Activated naive CD8-positive, alpha-beta T cell treated with anti-CD3 and anti-CD28 coated beads, Interleukin-2, amount 10 ng/mL, durations not matched to agents 7 days and 5 days (primary cell): Measurements from ENCODE around the gene ECI2. TPM values are rescaled to one million over a fixed set of nuclear protein-coding genes. Genes with fewer than 3 reads are reported as not detected.

Experiments used
- ATAC-seq: fragments of 150-1000 bp; cut with Tn5 transposase; one replicate; pipeline ENCODE4 v1.10.0; 2021; ENCODE audit warnings: low read depth, moderate library complexity
- POLR2A ChIA-PET: fragments of 350-600 bp; sonication (Branson Sonifier 250); formaldehyde crosslinking; loops from one replicate; lab custom pipeline; 2021; ENCODE audit warnings: antibody characterized with exemption; lab: Charles Lee
- DNase-seq: peaks from one replicate; pipeline ENCODE4 v3.0.0; 2021
- H3K27ac Mint-ChIP-seq: one replicate; pipeline ENCODE4 v1.8.0; 2022; ENCODE audit warnings: mild to moderate bottlenecking, mixed read lengths
- H3K27me3 Mint-ChIP-seq: one replicate; pipeline ENCODE4 v1.8.0; 2022; ENCODE audit warnings: mild to moderate bottlenecking, moderate library complexity, mixed read lengths
- H3K36me3 Mint-ChIP-seq: one replicate; pipeline ENCODE4 v1.8.0; 2021; ENCODE audit warnings: mild to moderate bottlenecking, mixed read lengths
- H3K4me1 Mint-ChIP-seq: one replicate; pipeline ENCODE4 v1.8.0; 2021; ENCODE audit warnings: mixed read lengths
- H3K4me3 Mint-ChIP-seq: one replicate; pipeline ENCODE4 v1.8.0; 2022; ENCODE audit warnings: mild to moderate bottlenecking, moderate library complexity, mixed read lengths
- H3K9me3 Mint-ChIP-seq: one replicate; pipeline ENCODE4 v1.8.0; 2021; ENCODE audit warnings: mixed read lengths
- total RNA-seq, 2 experiments: library from RNA; stranded (reverse); gene quantifications; one replicate each; pipeline ENCODE4 v1.2.3, GENCODE V29; 2021

The ECI2 gene
- total RNA-seq, 2 experiments from 2014 or later, result 55.9 to 61.9 TPM

GRCh38 chr6:4074478-4075235 is 60.7 kb downstream of the ECI2 start:
- POLR2A ChIA-PET, result no interaction called here
- ATAC-seq (no peak), DNase-seq (no peak)
- Mint-ChIP-seq H3K4me1 (no peaks in the 10 kb centered on the region), H3K36me3 (no peaks in the 10 kb centered on the region), H3K27me3 (peaks cover 12% of the 10 kb centered on the region), H3K4me3 (no peak overlapping the region), H3K27ac (no peak overlapping the region), H3K9me3 (no peaks in the 10 kb centered on the region)

DNA sequence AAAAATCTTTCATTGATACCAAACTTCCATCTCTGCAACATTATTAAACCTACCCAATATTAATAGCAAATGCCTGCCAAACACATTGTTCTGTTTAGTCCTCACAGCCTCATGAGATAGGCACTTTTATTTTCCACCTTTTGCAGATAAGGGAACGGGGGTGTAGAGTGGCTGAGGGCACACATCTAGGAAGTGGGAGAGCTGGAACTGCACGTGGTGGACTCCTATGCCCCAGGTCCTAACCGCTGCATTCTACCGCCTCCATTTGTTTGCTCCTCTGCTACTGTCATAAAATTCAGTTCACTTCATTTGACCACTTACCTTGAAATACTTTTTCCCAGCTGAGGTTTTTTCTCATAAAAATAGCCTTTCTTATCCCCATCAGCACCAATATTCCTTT is 64.0 kb downstream of the ECI2 start:
- H3K4me1 Mint-ChIP-seq, result no peaks in the 10 kb centered on the region
- peaks cover 2% of the 10 kb centered on the region for H3K27me3 Mint-ChIP-seq
- no peaks in the 10 kb centered on the region for H3K36me3 Mint-ChIP-seq
- H3K27ac Mint-ChIP-seq, result no peak overlapping the region
- DNase-seq (no peak), ATAC-seq (no peak)
- H3K9me3 Mint-ChIP-seq, result no peaks in the 10 kb centered on the region
- H3K4me3 Mint-ChIP-seq, result no peak overlapping the region
- POLR2A ChIA-PET, result no interaction called here

- Mint-ChIP-seq H3K4me1 (no peaks in the 10 kb centered on the region), H3K36me3 (peaks cover 13% of the 10 kb centered on the region), H3K9me3 (no peaks in the 10 kb centered on the region), H3K4me3 (no peak overlapping the region), H3K27ac (no peak overlapping the region), H3K27me3 (peaks cover 2% of the 10 kb centered on the region)
- DNase-seq (no peak), ATAC-seq (no peak)
- POLR2A ChIA-PET, result no interaction called here
Measured at GRCh38 chr6:4069199-4069598, 66.2 kb downstream of the ECI2 start.

DNA sequence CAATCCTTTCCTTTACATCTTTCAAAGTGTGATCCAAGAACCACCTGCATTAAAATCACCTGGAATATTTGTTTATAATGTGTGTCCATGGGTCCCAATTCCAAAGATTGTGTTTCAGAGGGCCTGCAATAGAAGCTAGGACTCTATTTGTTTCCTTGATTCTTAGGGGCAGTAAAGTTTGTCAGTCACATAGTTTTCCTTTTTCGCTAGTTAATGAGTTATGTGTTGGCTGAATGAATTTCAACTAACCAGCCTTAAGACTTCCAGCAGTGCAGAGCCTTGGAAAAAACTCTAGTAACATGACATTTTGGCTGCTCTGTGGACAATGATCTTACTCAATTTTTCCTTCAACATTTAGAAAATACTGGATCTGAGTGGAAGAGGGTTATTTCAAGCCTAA is 67.7 kb downstream of the ECI2 start:
- Mint-ChIP-seq H3K27me3 (peaks cover 2% of the 10 kb centered on the region), H3K27ac (no peak overlapping the region), H3K4me1 (no peaks in the 10 kb centered on the region), H3K36me3 (peaks cover 20% of the 10 kb centered on the region), H3K4me3 (no peak overlapping the region), H3K9me3 (no peaks in the 10 kb centered on the region)
- POLR2A ChIA-PET, result interaction anchor here (0.6 kb wide), 1 partner anchor 76 kb away, joined by 3 read pairs; no protein-coding TSS in a partner anchor
- DNase-seq, result no peak
- ATAC-seq, result no peak

DNA sequence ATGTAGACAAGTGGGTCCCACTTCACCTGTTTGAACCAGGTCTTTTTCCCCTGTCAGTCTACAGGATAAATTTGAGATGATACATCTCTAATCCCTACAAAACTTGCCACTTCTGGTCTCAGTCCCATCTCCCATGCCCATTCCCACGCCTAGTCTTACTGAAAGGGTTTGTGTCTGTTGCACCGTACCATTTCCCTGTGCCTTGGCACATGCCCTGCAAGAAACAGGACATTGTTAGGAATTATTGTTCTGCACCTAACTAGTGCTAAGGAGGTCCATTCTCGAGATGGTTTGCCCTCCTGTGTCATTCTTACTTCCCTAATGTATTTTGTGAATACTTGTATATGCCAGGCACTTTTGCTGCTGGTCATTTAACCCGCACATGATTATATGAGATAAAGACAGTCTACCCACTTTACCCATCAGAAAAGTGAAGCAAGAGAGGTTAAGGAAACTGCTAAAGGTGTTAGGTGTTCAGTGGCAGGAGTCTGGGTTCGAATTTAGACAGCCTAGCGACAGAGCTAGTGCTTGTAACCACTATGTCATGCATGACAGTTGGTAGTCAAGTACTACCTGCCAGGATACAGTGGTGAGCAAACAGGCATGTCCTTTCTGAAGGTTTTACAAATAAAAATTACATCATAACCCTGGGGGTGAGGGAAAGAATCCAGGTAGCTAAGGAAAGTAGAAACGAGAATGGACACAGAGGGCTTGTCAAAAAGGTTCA is 69.2 kb downstream of the ECI2 start:
- Mint-ChIP-seq H3K36me3 (peaks cover 20% of the 10 kb centered on the region), H3K27ac (no peak overlapping the region), H3K4me3 (no peak overlapping the region), H3K27me3 (peaks cover 2% of the 10 kb centered on the region), H3K4me1 (no peaks in the 10 kb centered on the region), H3K9me3 (no peaks in the 10 kb centered on the region)
- ATAC-seq (no peak), DNase-seq (no peak)
- POLR2A ChIA-PET, result no interaction called here

Other genes starting within 250 kb of the ECI2 start
- not detected for gene FAM217A, start 56.4 kb downstream of the ECI2 start, total RNA-seq